ENCODE measurements around the gene CES3.
A peak's percentile ranks its signal among the peaks of the same experiment; 100 is the strongest.
"Not testable (repeated sequence)": the region's sequence is repeated elsewhere in the genome, so short reads cannot be mapped to it uniquely, and the experiment has no call there.

The CES3 gene

GRCh38 chr16:66973716-66974115, 12.7 kb downstream of the CES3 start:
- no peak for DNase-seq

DNA sequence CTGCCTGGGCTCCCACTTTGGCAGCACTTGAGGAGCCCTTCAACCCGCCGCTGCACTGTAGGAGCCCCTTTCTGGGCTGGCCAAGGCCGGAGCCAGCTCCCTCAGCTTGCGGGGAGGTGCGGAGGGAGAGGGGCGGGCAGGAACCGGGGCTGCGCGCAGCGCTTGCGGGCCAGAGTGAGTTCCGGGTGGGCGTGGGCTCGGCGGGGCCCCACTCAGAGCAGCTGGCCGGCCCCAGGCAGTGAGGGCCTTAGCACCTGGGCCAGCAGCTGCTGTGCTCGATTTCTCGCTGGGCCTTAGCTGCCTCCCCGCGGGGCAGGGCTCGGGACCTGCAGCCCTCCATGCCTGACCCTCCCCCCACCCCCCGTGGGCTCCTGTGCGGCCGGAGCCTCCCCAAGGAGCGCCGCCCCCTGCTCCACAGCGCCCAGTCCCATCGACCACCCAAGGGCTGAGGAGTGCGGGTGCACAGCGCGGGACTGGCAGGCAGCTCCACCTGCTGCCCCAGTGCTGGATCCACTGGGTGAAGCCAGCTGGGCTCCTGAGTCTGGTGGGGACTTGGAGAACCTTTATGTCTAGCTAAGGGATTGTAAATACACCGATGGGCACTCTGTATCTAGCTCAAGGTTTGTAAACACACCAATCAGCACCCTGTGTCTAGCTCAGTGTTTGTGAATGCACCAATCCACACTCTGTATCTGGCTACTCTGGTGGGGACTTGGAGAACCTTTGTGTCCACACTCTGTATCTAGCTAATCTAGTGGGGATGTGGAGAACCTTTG, 13.3 kb downstream of the CES3 start:
- DNase-seq = peak; percentile 18

DNA sequence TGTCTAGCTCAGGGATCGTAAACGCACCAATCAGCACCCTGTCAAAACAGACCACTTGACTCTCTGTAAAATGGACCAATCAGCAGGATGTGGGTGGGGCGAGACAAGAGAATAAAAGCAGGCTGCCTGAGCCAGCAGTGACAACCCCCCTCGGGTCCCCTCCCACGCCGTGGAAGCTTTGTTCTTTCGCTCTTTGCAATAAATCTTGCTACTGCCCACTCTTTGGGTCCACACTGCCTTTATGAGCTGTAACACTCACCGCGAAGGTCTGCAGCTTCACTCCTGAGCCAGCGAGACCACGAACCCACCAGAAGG, 13.8 kb downstream of the CES3 start:
- DNase-seq = peak; percentile 30

DNA sequence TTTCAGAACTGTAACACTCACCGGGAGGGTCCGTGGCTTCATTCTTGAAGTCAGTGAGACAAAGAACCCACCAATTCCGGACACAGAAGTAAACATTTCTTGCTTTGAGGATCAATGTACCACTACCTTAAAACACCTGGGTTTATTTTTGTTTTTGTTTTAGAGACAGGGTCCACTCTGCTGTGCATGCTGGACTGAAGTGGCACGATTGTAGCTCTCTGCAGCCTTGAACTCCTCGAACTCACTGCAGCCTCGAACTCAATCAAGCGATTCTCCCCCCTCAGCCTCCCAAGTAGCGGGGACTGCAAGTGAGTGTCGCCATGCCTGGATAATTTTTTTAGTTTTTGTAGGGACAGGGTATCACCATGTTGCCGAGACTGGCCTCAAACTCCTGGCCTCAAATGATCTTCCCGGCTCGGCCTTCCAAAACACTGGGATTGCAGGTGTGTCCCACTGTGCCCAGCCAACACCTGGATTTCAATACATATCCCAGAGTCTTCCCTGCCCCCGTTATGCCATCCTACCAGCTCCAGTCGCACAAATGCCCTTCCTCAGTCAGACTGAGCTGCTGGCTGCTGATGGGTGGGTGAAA, 14.3 kb downstream of the CES3 start:
- no peak for DNase-seq

DNA sequence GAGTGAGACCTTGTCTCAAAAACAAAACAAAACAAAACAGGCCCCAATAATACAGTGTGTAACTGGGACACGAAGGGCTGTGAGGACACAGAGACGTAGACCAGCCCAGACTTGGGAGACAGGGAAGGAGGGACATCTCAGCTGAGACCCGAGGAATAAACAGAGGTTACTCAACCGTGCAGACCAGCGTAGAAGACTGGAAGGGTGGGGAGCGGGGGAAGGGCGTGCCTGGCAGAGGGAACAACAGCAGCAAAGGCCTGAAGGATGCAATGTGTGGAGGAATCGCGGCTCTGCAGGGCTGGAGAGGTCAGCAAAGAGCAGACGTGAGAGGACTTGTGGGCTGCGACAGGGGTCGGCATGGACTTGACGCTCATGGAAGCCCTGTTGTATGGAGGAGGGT, 15.7 kb downstream of the CES3 start:
- DNase-seq = no peak

- DNase-seq = peak; percentile 89
Observed at GRCh38 chr16:66977341-66978113, 16.5 kb downstream of the CES3 start.

GRCh38 chr16:66979011-66979717, 18.1 kb downstream of the CES3 start:
- DNase-seq = no peak

DNA sequence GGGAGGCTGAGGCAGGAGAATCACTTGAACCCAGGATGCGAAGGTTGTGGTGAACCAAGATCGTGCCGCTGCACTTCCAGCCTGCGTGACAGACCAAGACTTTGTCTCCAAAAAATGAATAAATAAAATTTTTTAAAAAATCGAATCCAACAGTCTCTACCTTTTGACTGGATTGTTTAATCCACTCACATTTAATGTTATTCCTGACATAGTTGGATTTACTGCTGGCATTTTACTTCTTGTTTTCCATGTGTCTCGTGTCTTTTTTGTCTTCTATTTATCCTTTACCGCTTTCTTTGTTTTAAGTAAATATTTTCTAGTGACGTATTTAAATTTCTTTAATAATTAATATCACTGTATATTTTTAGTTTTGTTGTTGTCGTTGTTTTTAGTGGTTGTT, 22.0 kb downstream of the CES3 start:
- DNase-seq = no peak

DNA sequence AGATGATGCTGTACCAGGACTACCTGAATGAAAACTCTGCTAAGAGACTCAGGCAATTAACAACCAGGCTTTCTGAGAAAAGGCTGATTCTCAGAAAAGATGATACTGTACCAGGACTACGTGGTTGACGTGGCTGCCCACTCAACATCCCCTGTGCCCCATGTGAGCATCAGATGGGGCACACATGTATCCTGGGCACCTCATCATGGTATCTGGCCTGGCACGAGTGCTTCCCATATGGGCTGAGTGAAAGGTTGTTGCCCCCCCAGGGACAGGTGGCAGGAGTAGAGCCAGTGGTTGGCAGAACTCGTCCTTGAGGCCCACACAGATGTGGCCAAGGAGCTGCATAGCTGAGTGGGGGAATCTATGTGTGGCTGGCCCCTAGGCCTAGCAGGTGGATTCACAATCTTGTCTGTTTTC, 23.8 kb downstream of the CES3 start:
- DNase-seq = no peak

DNA sequence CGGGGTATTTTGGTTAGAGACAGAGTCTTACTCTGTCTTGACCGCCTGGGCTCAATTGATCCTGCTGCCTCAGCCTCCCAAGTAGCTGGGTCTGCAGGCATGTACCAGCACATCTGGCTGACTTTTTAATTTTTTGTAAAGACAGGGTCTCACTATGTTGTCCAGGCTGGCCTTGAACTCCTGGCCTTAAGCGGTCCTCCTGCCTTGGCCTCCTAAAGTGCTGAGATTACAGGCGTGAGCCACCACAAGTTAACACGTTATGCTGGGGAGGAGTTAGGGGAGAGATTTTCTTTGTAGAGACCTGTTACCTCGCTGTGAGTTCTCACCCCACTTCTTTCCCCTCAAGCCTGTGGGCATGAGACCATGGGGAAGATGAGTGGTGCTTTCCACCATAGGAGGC, 25.5 kb downstream of the CES3 start:
- no peak for DNase-seq

DNA sequence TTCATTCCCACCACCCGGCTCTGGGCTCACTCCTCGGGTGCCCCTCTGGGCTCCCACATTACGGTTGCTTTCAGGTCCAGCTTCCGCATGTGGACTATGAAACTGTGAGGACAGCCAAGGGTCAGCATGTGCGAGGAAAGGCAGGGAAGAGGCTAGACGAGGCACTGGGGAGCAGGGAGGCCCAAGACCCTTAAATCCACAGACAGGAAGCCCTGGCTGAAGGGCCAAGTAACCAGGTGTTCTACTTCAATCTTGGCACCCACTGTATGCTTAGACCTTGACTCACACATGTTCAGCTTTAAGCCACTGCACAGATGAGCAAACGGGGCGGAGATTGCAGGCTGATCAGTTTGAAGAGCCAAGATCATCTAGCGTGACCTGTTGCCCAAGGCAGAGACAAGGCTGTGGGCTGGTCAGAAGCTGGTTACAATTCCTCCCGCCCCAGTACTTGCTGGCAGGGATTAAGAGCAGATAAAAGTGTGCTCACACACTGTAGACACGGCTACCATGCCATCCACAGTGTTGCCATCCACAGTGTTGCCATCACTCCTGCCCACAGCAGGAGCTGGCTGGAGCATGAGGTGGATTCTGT, 27.2 kb downstream of the CES3 start, which contains the start of gene CES4A:
Gene CES4A, plus strand, starts transcription at position 393 of the 592 bp plus-strand sequence. Its CDS starts 184 bp downstream, at position 577.
- peak; percentile 33 for DNase-seq

DNA sequence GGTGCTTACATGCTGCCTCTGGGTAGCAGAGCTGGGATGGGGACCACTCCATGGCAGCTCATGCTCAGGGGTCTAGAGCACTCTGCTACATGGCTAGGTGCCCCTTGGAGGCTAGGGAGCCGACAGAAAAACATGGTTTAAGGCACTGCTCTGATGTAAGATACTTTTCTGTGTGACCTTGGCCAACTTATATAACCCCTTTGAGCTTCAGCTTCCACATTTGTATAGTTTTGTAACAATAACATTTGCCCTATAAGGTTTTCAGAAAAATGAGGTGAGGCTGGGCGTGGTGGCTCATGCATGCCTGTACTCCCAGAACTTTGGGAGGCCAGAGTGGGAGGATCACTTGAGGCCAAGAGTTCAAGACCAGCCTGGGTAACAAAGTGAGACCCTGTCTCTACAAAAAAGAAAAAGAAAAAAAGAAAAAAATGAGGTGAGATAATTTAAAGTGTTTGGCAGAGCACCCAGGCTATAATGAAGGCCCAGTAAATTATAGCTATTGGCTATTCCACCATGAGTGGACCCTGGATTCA, 30.5 kb downstream of the CES3 start:
- no peak for DNase-seq

GRCh38 chr16:66993558-66993957, 32.5 kb downstream of the CES3 start:
- DNase-seq = not testable (repeated sequence)

DNA sequence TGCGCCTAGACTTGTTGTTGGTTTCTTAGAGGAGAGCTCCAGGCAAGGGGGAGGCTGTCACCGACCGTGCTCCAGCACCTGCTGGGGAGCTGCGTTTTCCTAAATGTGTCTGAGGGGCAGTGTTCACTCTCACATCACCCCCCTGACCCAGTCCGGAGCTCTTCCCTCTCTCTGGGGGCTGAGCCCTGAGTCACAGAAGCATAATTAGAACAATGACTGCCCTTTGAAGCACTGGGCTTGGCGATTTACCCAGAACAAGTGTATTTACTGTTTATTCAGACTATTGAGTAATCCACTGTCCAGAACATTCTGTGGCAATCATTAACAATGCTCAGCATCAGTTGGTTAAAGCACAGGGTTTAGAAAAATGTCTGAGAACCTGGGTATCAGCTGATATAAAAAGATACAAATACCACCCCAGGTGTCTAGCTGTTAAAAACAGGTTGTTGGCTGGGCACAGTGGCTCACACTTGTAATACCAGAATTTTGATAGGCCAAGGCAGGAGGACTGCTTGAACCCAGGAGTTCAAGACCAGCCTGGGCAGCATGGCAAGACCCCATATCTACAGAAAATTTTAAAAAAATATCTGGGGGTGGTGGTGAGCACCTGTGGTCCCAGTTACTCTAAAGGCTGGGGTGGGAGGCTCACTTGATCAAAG, 35.4 kb downstream of the CES3 start:
- peak; percentile 59 for DNase-seq

DNA sequence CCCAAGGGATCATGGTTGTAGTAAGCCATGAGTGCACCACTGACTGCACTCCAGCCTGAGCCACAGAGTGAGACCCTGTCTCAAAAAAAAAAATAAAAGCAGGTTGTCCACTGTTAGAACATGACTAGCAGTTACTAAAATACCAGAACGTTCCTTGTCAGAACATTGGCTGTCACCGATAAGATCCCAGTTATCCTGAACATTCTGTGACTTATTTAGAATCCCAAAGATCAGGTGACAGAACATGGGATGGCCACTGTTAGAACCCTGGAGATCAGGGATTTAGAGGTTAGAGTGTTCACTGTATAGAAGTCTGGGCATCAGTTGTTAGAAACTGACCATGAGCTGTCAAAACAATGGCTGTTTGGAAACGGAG, 35.9 kb downstream of the CES3 start:
- DNase-seq = no peak

GRCh38 chr16:67000384-67001351, 39.6 kb downstream of the CES3 start:
- DNase-seq = peak; percentile 91

DNA sequence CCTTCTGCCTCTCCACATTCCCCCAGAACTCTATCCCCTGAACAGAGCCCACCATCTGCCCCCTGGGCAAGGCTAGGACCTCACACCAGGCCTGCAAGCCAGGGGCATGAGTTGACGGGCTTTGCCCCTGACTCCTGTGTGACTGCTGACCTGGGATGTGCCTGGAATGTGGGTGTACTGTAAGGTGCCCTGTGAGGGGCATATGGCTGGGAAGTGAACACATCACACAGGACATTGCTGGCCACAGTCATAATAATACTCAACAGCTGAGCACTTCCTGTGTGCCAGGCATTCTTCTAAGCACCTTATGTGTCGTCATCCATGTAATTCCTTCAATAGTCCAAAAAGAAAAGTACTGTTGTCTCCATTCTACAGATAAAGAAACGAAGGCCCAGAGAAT, 40.7 kb downstream of the CES3 start:
- no peak for DNase-seq

- no peak for DNase-seq
Observed at GRCh38 chr16:67006930-67007658, 46.0 kb downstream of the CES3 start.

DNA sequence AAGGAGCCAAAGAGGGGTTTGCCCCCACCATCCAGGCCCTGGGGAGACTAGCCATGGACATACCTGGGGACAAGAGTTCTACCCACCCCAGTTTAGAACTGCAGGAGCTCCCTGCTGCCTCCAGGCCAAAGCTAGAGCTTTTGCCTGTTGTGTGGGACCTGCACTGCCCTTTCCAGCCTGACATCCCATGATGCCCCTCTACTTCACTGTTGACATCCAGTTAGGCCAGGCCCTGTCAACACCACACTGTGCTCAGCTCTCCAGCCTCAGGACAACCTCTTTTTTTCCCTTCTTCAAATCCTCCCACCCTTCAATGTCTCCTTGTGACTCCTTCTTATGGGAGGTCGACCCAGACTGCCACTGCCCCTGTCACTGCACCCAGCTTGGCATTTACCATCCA, 48.1 kb downstream of the CES3 start:
- no peak for DNase-seq

- no peak for DNase-seq
Observed at GRCh38 chr16:67011274-67011673, 50.2 kb downstream of the CES3 start.

All from DMS53 (cell line).